Measurements from ENCODE around the gene SETD4.

GRCh38 chr21:36093512-36093911, 33.2 kb upstream of the SETD4 start:
- TF ChIP-seq EP300 (IDR thresholded peaks at IDR 0.05; ENCODE audit: borderline replicate concordance) (no peak), MAX (IDR thresholded peaks at IDR 0.05) (no peak), NFIC (IDR thresholded peaks at IDR 0.05) (no peak), CEBPB (IDR thresholded peaks at IDR 0.05) (no peak), CREB1 (IDR thresholded peaks at IDR 0.05; ENCODE audit: low read depth) (no peak), RAD21 (IDR thresholded peaks at IDR 0.05; ENCODE audit: low read depth) (no peak), REST (IDR thresholded peaks at IDR 0.05; ENCODE audit: low read depth) (no peak), FOXM1 (IDR thresholded peaks at IDR 0.05; ENCODE audit: borderline replicate concordance, low read depth) (no peak), YY1 (IDR thresholded peaks at IDR 0.05; ENCODE audit: low read depth) (no peak)
- TF ChIP-seq, protein P1, sequence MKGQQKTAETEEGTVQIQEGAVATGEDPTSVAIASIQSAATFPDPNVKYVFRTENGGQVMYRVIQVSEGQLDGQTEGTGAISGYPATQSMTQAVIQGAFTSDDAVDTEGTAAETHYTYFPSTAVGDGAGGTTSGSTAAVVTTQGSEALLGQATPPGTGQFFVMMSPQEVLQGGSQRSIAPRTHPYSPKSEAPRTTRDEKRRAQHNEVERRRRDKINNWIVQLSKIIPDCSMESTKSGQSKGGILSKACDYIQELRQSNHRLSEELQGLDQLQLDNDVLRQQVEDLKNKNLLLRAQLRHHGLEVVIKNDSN (IDR thresholded peaks at IDR 0.05) = no peak

All from Ishikawa (cell line).